Fibroblast of villous mesenchyme (primary cell): ENCODE results near the gene OSBPL3. TPM values are rescaled to one million over a fixed set of nuclear protein-coding genes. Genes with fewer than 3 reads are reported as not detected.
A peak's percentile ranks its signal among the peaks of the same experiment; 100 is the strongest.

Experiments used
- DNase-seq: peaks from one replicate; pipeline ENCODE4 v3.0.0-alpha.2; 2010; ENCODE audit warnings: low read depth
- H3K4me3 ChIP-seq: 2 replicates; pipeline ENCODE4 v1.5.1; 2011; ENCODE audit warnings: low read depth, mild to moderate bottlenecking, low read length
- CTCF ChIP-seq: IDR thresholded peaks from 2 replicates; pipeline ENCODE4 v1.5.1; 2012; ENCODE audit warnings: low read depth, mild to moderate bottlenecking, low read length; ENCODE audit not compliant: insufficient read depth
- total RNA-seq: library from RNA; depleted of rRNA; stranded (reverse); fragments of >200 nt; gene quantifications from 2 replicates; pipeline ENCODE4 v1.2.3, GENCODE V29; 2012

Gene OSBPL3
- total RNA-seq, 1 donor, result 39.3 TPM

DNA sequence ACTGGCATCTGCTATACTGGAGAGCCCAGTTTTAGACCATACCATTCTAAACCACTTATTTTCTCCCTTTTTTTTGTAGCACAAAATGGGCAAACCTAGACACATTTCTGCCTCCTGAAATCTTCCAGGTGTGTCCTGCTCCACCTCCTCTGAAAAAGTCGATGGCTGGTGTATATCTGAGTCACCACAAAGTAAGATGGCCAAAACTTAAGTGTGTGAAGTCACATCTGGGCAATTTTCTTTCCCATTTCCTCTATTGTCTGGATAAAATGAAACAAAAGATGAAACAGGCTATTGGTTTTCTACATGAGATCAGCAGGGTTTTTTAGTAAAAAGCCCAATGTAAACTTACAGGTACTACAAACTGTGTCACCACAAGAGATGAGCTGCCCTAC is 65.5 kb downstream of the OSBPL3 start:
- no peak overlapping the region for H3K4me3 ChIP-seq
- TF ChIP-seq CTCF, result no peak
- DNase-seq, result no peak

DNA sequence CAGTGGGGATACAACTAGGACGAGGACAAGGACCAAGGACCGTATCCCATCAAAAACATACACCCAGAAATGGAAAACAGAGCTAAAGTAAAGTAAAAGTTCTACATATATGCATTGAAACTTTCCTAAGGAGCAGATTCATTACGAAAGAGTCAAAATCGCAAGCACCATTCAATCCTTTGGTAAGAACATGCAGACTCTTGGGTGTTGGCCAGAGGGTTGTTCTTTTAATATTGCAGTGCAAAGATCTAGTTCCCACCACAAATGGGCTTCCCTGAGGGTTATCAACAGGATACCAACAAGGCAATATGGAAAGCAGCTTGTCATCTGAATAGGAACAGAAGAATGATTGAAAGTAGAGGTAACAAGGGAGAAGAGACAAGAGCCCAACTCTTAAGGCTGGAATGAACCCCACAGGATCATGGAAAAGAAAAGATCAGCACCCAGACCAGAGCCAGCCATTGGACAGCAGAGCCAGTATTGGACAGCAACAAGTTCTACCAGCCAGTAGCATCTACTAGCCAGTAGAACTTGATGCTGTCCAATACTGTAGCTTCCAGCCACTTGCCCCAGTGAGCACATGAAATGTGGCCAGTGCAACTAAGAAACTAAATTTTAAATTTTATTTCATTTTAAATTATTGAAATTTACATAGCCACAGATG is 66.0 kb downstream of the OSBPL3 start:
- no peak for TF ChIP-seq CTCF
- DNase-seq, result no peak
- no peak overlapping the region for H3K4me3 ChIP-seq

- DNase-seq, result no peak
- H3K4me3 ChIP-seq, result no peak overlapping the region
- no peak for TF ChIP-seq CTCF
Observed at GRCh38 chr7:24912874-24913514, 67.0 kb downstream of the OSBPL3 start.

GRCh38 chr7:24912424-24912823 is 67.6 kb downstream of the OSBPL3 start:
- DNase-seq, result no peak
- TF ChIP-seq CTCF, result no peak

GRCh38 chr7:24911213-24911603 is 68.8 kb downstream of the OSBPL3 start:
- H3K4me3 ChIP-seq, result no peak overlapping the region
- no peak for TF ChIP-seq CTCF
- peak; percentile 76 for DNase-seq

More at GRCh38 chr7:24912424-24912823, 67.6 kb downstream of the OSBPL3 start:
- no peak overlapping the region for H3K4me3 ChIP-seq

DNA sequence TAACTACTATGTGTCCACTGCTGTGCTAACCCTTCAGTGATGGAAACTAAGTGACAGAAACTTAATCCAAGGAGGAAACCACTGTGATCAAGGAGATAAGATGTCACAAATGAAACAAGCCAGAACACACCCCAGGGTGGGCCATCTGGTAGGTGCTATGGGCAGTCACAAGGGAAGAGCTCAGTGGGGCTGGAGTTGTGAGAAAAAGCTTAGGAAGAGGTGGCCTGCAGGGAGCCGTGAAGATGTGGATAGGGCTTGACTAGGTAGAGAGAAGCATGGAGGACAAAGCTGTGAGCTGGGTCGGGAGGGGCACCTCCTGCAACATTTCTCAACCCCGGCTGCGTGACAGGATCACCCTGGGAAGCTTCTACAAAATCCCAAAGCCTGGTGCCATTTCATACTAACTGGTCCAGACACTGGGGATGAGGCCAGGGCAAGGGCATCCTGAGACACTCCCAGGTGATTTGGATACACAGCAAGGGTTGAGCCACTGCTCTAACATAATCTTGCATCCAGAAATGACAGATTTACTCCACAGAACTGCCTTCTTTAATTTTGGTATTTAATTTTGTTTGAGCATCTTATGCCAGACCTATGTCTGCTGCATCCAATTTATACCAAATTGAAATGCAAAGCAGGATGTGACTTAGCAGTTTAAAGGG is 69.3 kb downstream of the OSBPL3 start:
- DNase-seq, result peak; percentile 46
- H3K4me3 ChIP-seq, result no peak overlapping the region
- TF ChIP-seq CTCF, result no peak
